Peyer's patch (tissue), 4 donors: ENCODE data around the gene ADAM12.

ENCODE experiments used
- POLR2A ChIP-seq, 2 donors: fragments of 450-650 bp; IDR thresholded peaks; one replicate each; pipeline ENCODE4 v1.5.1; 2017; ENCODE audit warnings: antibody characterized with exemption in 2 of 2, mild to moderate bottlenecking in 2 of 2, moderate library complexity in 2 of 2
- TF ChIP-seq, protein P1 (sequence below), 6 experiments: fragments of 450-650 bp in 4 of 6; fragments of 200-600 bp in 2 of 6; sonication (generic) in 1 of 6; IDR thresholded peaks; one replicate each; pipeline ENCODE4 v1.5.1; 2017 to 2019; ENCODE audit warnings: antibody characterized with exemption in 6 of 6, mild to moderate bottlenecking in 3 of 6, moderate library complexity in 1 of 6

GRCh38 chr10:126268013-126268920, 120.0 kb downstream of the ADAM12 start:
- TF ChIP-seq, protein P1, sequence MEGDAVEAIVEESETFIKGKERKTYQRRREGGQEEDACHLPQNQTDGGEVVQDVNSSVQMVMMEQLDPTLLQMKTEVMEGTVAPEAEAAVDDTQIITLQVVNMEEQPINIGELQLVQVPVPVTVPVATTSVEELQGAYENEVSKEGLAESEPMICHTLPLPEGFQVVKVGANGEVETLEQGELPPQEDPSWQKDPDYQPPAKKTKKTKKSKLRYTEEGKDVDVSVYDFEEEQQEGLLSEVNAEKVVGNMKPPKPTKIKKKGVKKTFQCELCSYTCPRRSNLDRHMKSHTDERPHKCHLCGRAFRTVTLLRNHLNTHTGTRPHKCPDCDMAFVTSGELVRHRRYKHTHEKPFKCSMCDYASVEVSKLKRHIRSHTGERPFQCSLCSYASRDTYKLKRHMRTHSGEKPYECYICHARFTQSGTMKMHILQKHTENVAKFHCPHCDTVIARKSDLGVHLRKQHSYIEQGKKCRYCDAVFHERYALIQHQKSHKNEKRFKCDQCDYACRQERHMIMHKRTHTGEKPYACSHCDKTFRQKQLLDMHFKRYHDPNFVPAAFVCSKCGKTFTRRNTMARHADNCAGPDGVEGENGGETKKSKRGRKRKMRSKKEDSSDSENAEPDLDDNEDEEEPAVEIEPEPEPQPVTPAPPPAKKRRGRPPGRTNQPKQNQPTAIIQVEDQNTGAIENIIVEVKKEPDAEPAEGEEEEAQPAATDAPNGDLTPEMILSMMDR (IDR thresholded peaks at IDR 0.05): no peak
- TF ChIP-seq POLR2A (IDR thresholded peaks at IDR 0.05): no peak
